Pulmonary artery endothelial cell (primary cell): Measurements from ENCODE around the gene WNT2. TPM values are rescaled to one million over a fixed set of nuclear protein-coding genes. Genes with fewer than 3 reads are reported as not detected.

Experiments used
- total RNA-seq: library from RNA; depleted of rRNA; stranded (reverse); fragments of >200 nt; gene quantifications from 2 replicates; pipeline ENCODE4 v1.2.3, GENCODE V29; 2014

The WNT2 gene
- total RNA-seq, 1 donor from 2014 or later, result not detected

Other genes starting within 250 kb of the WNT2 start
- gene ASZ1, start 104.4 kb upstream of the WNT2 start, total RNA-seq, result not detected in 2 replicates
- gene CFTR, start 157.0 kb upstream of the WNT2 start, total RNA-seq, result not detected in 2 replicates